Uterus (tissue), 4 donors: Measurements from ENCODE around the gene SCAF4. TPM values are rescaled to one million over a fixed set of nuclear protein-coding genes. Genes with fewer than 3 reads are reported as not detected.
A peak's percentile ranks its signal among the peaks of the same experiment; 100 is the strongest.

Experiments used
- DNase-seq, 2 donors: peaks; one replicate each; pipeline ENCODE4 v3.0.0-alpha.2; 2019 to 2020
- H3K27ac ChIP-seq, 2 donors: fragments of 200-600 bp; sonication (generic); 1 replicate in 1 of 2; 2 replicates in 1 of 2; pipeline ENCODE4 v1.5.1; 2016 to 2018
- H3K27me3 ChIP-seq, 2 donors: fragments of 200-600 bp; sonication (generic); one replicate each; pipeline ENCODE4 v1.5.1; 2018 to 2019; ENCODE audit warnings: control low read depth in 1 of 2
- H3K36me3 ChIP-seq, 2 donors: fragments of 200-600 bp; sonication (generic); one replicate each; pipeline ENCODE4 v1.5.1; 2019; ENCODE audit warnings: control low read depth in 1 of 2
- H3K4me1 ChIP-seq, 2 donors: fragments of 200-600 bp; sonication (generic); one replicate each; pipeline ENCODE4 v1.5.1; 2018 to 2019; ENCODE audit warnings: control low read depth in 1 of 2
- H3K4me3 ChIP-seq, 2 donors: fragments of 200-600 bp; sonication (generic); 1 replicate in 1 of 2; 2 replicates in 1 of 2; pipeline ENCODE4 v1.5.1; 2018 to 2019; ENCODE audit warnings: mild to moderate bottlenecking in 1 of 2
- H3K9me3 ChIP-seq, 2 donors: fragments of 200-600 bp; sonication (generic); one replicate each; pipeline ENCODE4 v1.5.1; 2019; ENCODE audit warnings: control low read depth in 1 of 2
- POLR2A ChIP-seq, 2 donors: fragments of 450-650 bp; IDR thresholded peaks; one replicate each; pipeline ENCODE4 v1.6.1; 2016; ENCODE audit warnings: antibody characterized with exemption in 2 of 2, mild to moderate bottlenecking in 1 of 2, moderate library complexity in 1 of 2
- intact Hi-C: fragments of 100-400 bp; cut with DNase I; formaldehyde crosslinking; loops from one replicate; pipeline ENCODE4 v1.15.1; 2023; ENCODE audit warnings: low total_unique reads
- total RNA-seq, 4 donors: library from RNA; depleted of rRNA in 3 of 4; stranded (reverse); fragments of >200 nt in 3 of 4; gene quantifications; one replicate each; pipeline versions ENCODE4 v1.1.0 to v1.2.4, GENCODE V29; 2014 to 2023
- TF ChIP-seq, protein P1 (sequence below), 4 experiments: fragments of 200-600 bp in 2 of 4; fragments of 450-650 bp in 2 of 4; sonication (generic) in 2 of 4; IDR thresholded peaks; one replicate each; pipeline ENCODE4 v1.5.1; 2016 to 2019; ENCODE audit warnings: antibody characterized with exemption in 4 of 4, mild to moderate bottlenecking in 2 of 4, moderate library complexity in 1 of 4
- donor health status: DM: yes; HTN: yes; CAD: no.

Gene SCAF4
- total RNA-seq, 4 donors from 2014 or later: 4.9 to 50.5 (median 13.4) TPM

DNA sequence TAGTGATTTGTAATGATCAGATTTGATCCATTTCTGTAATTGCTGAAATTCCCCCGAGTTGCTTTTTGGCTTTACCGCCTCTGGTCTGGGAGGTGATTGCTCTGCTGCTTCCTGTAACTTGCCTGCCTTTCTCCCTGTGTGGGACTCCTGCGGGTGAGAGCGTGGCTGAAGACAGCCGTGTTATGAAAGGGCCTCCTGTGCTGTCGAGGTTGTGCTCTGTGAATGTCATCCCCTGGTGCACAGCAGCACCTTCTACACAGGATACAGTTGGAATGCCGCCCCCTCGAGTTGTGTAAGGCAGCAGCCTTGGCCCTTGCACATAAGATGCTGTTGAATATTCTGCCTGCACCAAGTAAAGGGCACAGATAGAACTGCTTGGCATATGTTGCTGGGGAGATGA, 66.5 kb downstream of the SCAF4 start:
- Histone ChIP-seq H3K27ac (no peak overlapping the region), H3K9me3 (no peaks in the 10 kb centered on the region), H3K27me3 (no peaks in the 10 kb centered on the region), H3K4me3 (no peak overlapping the region), H3K4me1 (peaks cover 11 to 30% of the 10 kb centered on the region in 2 donors), H3K36me3 (no peaks in the 10 kb centered on the region)
- no peak for DNase-seq
- intact Hi-C loops: loop anchor here (10.0 kb wide), 1 partner anchor 729 kb away; the partner anchor contains the start of gene URB1
- no peak for TF ChIP-seq POLR2A (IDR thresholded peaks at IDR 0.05)
- TF ChIP-seq, protein P1, sequence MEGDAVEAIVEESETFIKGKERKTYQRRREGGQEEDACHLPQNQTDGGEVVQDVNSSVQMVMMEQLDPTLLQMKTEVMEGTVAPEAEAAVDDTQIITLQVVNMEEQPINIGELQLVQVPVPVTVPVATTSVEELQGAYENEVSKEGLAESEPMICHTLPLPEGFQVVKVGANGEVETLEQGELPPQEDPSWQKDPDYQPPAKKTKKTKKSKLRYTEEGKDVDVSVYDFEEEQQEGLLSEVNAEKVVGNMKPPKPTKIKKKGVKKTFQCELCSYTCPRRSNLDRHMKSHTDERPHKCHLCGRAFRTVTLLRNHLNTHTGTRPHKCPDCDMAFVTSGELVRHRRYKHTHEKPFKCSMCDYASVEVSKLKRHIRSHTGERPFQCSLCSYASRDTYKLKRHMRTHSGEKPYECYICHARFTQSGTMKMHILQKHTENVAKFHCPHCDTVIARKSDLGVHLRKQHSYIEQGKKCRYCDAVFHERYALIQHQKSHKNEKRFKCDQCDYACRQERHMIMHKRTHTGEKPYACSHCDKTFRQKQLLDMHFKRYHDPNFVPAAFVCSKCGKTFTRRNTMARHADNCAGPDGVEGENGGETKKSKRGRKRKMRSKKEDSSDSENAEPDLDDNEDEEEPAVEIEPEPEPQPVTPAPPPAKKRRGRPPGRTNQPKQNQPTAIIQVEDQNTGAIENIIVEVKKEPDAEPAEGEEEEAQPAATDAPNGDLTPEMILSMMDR (IDR thresholded peaks at IDR 0.05): no peak

DNA sequence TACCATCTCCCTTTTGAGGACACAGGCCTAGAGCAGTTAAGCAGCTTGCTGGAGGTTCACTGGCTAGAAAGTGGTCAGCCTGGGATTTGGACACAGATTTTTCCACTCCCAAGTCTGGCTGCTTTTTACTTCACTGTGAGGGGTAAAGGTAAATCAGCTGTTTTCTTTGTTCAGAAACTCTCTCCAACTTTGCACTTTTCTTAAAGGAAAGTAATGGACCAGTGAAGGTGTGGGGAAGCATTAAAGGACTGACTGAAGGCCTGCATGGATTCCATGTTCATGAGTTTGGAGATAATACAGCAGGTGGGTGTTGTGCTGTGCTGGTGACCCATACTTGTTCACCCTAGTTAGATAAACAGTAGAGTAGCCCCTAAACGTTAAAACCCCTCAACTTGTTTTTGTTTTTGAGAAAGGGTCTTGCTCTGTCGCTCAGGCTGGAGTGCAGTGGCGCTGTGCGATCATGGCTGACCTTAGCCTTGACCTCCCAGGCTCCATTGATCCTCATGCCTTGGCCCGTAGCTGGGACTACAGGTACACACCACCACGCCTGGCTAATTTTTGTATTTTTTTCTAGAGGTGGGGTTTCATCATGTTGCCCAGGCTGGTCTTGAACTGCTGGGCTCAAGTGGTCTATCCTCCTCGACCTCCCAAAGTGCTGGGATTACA, 68.2 kb downstream of the SCAF4 start:
- Histone ChIP-seq H3K36me3 (no peaks in the 10 kb centered on the region), H3K4me1 (peaks cover 11 to 14% of the 10 kb centered on the region in 2 donors), H3K9me3 (no peaks in the 10 kb centered on the region), H3K27me3 (no peaks in the 10 kb centered on the region), H3K4me3 (no peak overlapping the region), H3K27ac (no peak overlapping the region)
- no peak for TF ChIP-seq POLR2A (IDR thresholded peaks at IDR 0.05)
- TF ChIP-seq, protein P1 (IDR thresholded peaks at IDR 0.05): no peak
- no peak for DNase-seq
- intact Hi-C loops: loop anchor here (10.0 kb wide), 1 partner anchor 731 kb away; the partner anchor contains the start of gene URB1

DNA sequence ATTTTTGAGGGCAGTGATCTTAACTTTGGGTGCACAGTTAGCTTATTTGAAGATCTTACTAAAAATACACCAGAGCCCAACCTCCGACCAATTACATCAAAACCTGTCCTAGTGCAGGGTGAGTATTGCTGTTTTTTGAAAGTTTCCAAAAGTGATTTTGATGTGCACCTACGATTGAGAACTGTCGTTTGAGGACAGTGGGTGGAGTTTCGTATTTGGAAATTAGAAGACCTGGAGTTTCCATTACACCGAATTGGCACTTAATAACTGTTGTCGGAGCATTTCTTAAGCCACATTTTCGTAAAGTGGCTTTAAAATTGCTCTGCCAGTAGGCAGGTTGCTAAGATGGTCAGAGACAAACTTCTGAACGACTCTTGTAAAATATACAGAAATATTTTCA, 71.3 kb downstream of the SCAF4 start:
- H3K27me3 ChIP-seq: no peaks in the 10 kb centered on the region
- no peaks in the 10 kb centered on the region for H3K36me3 ChIP-seq
- TF ChIP-seq POLR2A (IDR thresholded peaks at IDR 0.05): no peak
- TF ChIP-seq, protein P1 (IDR thresholded peaks at IDR 0.05): no peak
- H3K9me3 ChIP-seq: no peaks in the 10 kb centered on the region
- no peak for DNase-seq
- H3K4me3 ChIP-seq: peak overlapping the region; percentile 56 to 91
- peak overlapping the region; percentile 82 to 88 for H3K27ac ChIP-seq
- intact Hi-C loops: loop anchor here (10.0 kb wide), 1 partner anchor 734 kb away; the partner anchor contains the start of gene URB1
- H3K4me1 ChIP-seq: peaks cover 11 to 14% of the 10 kb centered on the region in 2 donors

DNA sequence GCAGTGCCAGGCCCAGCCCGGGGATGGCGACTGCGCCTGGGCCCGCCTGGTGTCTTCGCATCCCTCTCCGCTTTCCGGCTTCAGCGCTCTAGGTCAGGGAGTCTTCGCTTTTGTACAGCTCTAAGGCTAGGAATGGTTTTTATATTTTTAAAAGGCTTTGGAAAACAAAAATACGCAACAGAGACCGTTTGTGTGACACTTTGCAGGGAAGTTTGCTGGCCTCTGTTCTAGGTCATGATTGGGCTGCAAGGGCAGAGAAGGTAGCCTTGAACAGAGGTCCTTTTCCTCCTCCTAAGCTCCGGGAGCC, 71.7 kb downstream of the SCAF4 start:
- H3K9me3 ChIP-seq: no peaks in the 10 kb centered on the region
- intact Hi-C loops: loop anchor here (10.0 kb wide), 1 partner anchor 735 kb away; the partner anchor contains the start of gene URB1
- H3K4me1 ChIP-seq: peaks cover 11 to 14% of the 10 kb centered on the region in 2 donors
- no peak for TF ChIP-seq POLR2A (IDR thresholded peaks at IDR 0.05)
- TF ChIP-seq, protein P1 (IDR thresholded peaks at IDR 0.05): no peak
- H3K4me3 ChIP-seq: peak overlapping the region; percentile 56 to 91
- DNase-seq: no peak
- H3K36me3 ChIP-seq: no peaks in the 10 kb centered on the region
- H3K27me3 ChIP-seq: no peaks in the 10 kb centered on the region
- H3K27ac ChIP-seq: peak overlapping the region; percentile 82 to 88

DNA sequence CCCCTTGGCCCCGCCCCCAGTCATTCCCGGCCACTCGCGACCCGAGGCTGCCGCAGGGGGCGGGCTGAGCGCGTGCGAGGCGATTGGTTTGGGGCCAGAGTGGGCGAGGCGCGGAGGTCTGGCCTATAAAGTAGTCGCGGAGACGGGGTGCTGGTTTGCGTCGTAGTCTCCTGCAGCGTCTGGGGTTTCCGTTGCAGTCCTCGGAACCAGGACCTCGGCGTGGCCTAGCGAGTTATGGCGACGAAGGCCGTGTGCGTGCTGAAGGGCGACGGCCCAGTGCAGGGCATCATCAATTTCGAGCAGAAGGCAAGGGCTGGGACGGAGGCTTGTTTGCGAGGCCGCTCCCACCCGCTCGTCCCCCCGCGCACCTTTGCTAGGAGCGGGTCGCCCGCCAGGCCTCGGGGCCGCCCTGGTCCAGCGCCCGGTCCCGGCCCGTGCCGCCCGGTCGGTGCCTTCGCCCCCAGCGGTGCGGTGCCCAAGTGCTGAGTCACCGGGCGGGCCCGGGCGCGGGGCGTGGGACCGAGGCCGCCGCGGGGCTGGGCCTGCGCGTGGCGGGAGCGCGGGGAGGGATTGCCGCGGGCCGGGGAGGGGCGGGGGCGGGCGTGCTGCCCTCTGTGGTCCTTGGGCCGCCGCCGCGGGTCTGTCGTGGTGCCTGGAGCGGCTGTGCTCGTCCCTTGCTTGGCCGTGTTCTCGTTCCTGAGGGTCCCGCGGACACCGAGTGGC, 72.2 kb downstream of the SCAF4 start, which contains the start of gene SOD1:
Gene SOD1, plus strand, starts transcription at position 158 of the 723 bp plus-strand sequence. Its CDS starts 77 bp downstream, at position 235.
- DNase-seq: peak; percentile 92 to 95
- H3K27ac ChIP-seq: peak within 1 kb of the TSS; percentile 82 to 88
- no peaks in the 10 kb centered on the region for H3K9me3 ChIP-seq
- intact Hi-C loops: loop anchor here (10.0 kb wide), 1 partner anchor 735 kb away; the partner anchor contains the start of gene URB1
- peak within 1 kb of the TSS; percentile 56 to 91 for H3K4me3 ChIP-seq
- no peaks in the 10 kb centered on the region for H3K36me3 ChIP-seq
- H3K27me3 ChIP-seq: no peaks in the 10 kb centered on the region
- H3K4me1 ChIP-seq: peaks cover 11 to 14% of the 10 kb centered on the region in 2 donors
- peak; percentile 79 to 84 for TF ChIP-seq POLR2A (IDR thresholded peaks at IDR 0.05)
- TF ChIP-seq, protein P1 (IDR thresholded peaks at IDR 0.05): peak in 2 of 4 experiments; percentile 13 to 34
